T-helper 2 cell (primary cell): ENCODE measurements around the gene NIN.
A peak's percentile ranks its signal among the peaks of the same experiment; 100 is the strongest.

Experiments
- DNase-seq, 5 experiments: peaks; one replicate each; pipeline versions ENCODE4 v3.0.0 to v3.0.0-alpha.2; 2012 to 2022

NIN gene

DNA sequence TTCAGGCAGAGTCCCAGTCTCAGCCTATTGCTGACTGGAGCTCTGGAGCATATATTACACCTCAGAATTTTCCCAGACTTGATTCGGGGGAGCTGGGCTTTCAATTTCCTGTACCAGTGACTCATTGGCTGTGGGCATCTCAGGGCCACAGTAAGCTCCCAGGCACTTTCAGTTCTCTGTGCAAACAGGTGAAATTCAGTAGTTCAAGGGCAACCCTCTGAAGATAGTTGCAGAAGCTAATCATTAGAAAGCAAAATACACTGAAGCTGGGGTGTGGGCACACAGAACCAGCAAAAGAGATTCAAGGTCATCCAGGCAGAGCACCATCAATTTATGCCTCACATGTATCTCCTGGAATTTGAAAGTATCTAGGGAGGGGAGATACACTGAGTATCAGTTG, 8.1 kb upstream of the NIN start:
- DNase-seq, result no peak

DNA sequence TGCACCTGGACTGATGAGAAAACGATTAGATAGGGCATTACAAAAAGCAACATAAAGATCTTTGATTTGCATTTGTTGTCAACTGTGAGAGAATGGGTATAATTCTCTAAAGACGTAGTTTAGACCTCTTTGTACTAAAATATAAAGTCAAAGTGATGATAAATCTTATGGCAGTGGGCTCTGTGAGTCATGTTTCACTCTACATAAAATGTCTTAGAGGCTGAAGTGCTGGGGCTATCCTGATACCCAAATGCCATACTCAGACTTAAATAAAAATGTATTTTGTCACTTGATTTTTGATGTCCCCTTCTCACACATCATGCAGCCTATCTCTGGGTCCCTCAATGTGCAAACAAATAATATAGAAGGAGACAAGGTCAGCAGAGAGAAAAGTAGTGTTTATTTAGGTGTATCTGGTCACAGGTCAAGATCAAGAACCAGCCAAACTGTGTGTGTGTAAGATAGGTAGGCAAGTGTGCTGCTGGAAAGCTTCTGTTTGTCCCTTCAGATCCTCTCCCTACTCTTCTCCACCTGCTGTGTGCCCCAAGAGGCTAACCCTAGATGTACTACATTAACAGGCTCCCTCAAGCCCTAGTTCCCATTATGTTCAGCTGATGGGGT, 7.0 kb upstream of the NIN start:
- DNase-seq, result no peak

DNA sequence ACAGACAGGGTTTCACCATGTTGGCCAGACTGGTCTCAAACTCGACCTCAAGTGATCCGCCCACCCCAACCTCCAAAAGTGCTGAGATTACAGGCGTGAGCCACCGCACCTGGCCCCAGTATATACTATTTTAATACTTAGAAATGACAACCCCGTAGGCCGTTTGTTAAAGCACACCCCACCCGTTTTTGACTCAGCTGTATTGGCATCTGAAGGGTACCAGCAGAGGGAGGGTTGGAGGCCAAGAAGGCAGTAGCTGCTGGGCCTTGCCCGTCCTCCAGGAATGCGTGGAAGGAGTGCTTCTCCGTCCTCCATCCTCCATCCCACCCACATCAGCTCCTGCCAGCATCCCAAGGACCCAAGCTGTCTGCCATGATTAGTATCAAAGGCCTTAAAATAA, 6.3 kb upstream of the NIN start:
- no peak for DNase-seq

DNA sequence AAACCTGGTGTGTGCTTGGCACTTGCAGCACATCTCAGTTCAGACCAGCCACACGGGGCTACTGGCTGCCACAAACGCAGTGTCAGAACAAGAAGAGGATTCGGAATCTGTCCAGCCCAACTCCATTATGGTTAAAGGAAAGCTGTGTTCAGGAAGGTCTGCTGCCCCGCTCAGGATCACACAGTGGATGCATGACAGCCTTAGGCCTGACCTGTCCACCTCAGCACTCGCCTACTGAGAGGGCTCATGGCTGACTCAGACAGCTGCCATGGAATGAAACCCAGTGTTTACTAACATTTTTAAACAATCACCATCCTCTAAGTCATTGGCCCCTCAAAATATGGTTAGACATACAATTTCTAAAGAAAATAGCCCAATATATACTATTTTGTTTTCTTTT, 5.6 kb upstream of the NIN start:
- DNase-seq, result no peak

DNA sequence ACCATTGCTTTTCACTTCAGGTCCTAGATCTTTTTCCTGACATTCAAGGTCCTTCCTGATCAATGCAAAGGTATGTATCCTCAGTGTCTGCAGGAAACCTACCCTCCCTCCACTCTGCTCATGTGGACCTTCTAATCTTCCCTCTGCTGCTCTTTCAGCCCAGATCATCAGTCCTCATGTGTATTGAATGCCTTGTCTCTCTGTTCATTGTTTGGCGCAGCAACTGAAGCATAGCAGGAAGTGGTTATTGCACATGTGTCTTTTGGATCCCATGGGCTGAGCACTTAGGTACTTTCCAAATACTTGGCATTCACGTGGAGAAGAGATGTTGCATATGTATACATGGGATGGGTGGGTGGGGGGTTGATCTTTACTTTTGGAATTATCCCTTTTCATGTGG, 4.3 kb upstream of the NIN start:
- DNase-seq, result peak in 1 of 5 experiments; percentile 68

DNA sequence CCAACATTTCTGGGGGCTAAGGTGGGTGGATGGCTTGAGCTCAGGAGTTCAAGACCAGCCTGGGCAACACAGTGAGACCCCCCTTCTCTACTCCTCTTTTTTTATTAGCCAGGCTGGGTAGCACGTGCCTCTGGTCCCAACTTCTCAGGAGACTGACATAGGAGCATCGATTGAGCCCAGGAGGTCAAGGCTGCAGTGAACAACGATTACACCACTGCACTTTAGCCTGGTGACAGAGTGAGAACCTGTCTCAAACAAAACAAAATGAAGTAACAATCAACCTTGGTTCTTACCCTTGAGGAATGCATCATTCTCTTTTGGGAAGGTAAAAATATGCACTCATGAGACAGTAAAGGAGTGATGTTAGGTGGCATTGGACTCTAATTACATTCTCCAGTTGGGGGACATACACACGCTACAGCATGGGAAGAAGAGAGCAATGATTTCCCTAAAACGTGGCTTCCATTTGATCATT, 3.9 kb upstream of the NIN start:
- DNase-seq, result no peak

DNA sequence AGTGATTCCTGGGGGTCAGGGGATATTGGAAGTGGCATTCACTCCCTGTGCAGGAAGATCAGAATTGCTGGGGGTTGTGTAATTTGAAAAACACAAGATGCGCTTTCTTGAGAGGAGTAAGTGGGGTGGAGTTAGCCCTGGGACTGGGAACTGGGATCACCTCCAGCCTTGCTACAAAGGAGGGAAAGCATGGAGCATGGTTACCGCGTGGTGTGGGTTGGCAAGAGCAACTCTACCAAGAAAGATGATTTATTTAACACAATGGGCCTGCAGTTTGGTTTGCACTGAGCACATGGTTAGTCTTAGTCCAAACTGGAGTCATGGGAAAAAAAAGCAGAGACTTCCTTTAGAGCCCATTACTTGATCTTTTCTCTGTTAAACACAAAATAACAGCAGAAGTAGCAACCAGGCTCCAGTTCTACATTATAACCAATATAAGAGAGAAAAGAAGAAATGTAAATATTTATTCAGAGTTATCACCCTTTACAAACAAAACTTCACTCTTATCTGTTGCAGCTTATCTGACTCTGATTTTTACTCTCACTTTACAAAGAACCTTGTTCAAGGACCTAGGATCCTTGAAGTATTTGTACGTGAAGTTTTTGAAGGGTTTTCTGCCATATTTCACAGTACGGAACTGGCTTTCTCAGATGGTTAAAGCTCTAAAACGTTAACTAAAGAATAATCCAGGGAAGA, 2.1 kb upstream of the NIN start:
- no peak for DNase-seq

DNA sequence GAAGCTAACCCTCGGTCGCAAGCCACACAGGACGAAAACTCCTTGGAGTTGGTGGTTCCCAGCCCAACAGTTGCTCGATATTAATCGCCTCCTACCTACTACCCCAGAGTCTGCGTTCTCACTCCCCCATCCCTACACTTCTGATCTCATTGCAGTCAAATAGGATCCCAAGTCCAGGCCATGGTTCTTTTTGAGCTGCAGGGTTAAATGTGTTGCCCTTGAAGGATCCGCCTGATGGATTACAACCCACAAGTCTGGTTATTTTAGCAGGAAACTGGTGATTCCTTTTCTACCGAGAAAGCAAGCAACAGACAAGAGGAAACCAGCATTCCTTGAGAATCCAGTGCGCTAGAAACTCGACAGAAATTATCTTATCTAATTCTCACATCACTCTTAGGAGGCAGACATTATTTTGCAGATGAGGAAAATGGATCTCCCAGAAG, 785 bp upstream of the NIN start:
- DNase-seq, result no peak

DNA sequence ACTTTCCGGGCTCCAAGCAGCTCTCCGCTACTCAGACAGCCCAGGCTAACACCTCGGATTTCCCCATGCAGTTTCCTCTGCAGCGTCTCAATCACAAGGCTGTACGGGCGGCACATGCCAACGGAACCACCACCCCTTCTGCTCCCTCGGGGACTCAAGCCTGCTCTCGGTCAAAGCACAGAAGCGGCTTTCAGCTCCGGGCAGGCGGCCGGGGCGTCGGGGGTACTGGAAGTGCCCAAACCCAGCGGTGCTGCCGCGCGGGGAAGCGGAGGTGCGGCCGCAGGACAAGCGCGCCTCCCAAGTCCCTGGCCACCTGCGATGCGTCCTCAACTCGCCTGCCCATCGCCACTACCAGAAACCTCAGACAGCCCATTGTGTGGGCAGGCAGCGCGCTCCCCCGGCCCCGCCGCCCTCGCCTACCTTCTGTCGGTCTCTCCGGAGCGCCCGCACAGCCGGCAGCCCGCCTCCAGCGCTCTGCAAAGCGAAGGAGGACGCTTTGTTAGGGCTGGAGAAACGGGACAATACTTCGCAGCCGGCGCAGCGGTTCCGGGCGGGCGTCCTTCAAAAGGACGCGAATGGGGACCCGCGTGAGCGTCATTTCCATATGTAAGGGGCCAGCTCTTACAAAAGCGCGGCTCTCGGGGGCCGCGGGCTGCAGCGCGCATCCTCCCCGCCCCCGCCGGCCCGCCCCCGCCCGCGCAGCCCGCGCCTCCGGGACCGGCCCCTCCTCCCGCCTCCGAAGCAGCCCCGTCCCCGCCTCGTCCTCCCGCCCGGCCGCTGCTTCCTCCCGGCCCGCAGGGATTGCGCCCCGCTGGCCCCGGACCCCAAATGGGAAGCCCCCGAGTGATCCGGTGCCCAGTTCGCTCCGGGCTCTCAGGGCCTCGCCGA, 674 bp downstream of the NIN start:
- DNase-seq, result peak; percentile 32 to 72 (median 55)

DNA sequence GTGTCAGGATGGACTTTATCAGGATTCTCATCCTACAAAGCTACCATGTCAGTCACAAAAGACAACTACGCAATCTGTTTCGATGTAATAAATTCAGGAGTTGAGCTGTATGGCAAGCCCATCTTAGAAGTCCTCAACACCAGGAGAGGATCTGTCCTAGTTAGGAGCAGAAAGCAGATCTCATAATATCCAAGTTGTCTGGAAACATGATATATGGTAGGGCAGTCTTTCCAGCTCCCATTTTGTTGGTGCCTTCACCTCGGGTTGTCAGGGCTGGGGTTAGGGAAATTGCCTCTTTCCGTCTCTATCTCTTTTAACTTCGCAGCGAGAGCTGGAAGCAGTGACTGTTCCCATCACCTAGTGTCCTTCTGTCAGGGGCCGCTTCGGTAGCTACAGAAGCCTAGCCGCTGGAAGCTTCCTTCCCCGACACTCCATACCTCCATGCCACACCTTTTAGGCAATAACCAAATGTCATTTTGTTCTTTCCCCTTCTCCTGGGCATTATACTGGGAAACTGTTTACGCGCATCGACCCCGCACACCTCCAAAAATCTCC, 1.4 kb downstream of the NIN start:
- no peak for DNase-seq

DNA sequence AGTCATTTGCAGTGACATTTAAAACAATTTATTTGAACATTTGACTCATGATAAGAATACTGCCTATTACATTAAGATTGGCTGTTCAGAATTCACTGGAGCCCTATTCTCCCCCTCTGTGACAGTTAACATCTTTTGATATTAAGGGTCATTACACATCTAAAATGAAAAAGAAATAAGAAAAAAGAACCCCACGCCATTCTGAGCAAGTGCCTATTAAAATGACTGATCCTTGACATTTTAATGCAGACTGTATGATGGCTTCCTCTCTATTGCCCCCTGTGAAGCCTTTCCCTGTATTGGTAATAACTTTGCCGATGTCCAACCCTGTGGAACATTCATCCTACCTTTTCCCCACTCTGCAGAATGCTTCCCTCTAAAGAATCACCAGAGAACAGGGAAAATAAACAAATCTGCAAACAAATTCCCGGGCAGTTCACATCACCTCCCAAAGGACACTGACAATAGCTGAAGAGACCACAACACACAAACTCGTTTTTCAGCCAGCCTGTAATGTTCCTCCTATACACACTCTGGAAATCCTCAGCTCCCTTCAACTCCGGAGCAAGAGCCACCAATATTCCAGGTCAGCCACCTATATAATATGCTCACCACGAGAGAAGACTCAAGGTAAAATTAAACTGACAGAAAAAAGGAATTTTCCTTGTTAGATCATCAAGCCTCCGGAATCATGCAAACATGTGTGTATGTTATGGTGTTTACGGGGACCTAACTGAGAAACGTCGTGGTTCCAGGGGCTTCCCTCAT, 2.1 kb downstream of the NIN start:
- DNase-seq, result no peak

DNA sequence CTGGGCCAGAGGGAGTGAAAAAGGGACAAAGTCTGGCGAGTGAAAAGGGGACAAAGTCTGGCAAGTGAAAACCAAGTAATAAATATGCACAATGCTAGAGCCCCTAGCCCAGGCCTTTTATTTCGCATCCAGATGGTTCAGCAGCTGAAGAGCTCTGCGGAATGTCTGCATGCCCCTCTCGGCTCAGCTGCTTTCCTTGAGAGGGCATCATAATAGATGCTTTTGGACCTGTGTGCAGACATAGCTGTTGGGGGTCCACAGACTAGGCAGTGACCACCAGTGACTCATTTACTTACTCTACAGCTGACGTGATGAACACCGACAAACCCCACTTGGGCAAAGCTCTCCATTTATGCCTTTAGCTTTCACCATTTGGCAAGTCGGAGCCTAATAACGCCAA, 4.3 kb downstream of the NIN start:
- DNase-seq, result no peak

DNA sequence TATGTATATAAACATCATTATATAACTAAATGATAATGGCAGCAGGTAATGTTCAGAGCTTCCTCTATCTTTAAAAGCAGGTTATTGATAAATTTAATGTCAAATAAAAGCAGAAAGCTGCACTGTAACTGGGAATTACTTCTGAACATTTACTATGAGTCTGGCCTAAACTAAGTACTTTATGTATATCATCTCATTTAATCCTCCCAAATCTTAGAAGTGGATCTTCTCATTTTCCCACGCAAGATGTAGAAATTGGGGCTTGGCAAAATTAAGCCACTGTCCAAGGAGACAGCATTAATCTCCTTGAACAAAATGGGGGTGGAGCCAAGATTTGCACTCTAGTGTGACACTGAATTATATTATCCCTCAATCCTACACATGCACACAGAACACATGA, 5.7 kb downstream of the NIN start:
- no peak for DNase-seq

DNA sequence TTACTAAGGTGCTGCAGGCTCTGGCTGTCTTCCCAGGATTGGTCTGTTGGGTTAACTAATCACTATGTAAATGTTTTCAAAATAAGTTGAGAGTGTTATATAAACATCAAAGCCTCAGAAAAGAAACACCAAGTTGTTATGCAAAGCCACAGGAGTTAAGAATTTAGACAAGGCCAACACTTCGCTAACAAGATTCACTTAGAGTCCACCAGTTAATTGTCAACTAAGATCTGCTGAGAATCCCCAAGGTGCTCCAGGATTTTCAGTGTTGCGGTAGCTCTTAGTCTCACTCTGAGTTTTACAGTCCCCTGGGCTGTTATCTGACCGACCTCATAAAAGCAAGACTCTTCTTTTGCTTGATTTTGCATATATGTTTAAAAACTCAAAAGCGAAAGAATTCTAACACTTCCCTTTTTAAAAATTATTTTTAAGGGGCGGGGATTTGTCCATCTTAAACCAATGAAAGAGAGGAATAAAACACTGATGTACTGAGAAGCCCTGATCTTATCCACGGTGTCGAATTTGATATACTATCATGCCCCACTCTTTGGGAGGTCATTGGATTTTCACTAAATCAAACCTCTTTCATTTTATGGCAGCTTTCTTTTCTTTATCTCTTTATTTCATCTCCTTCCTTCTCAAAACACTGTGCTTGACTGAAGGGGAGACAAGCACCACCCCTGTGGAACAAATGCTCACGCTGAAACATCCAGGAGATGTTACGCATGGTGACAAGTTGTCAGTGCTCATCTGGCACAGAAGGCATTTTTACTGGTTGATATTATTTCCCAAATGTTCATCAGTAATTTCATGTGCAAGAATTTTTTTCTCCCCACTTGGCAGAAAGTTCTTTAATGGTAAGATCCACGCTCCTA, 7.0 kb downstream of the NIN start:
- DNase-seq, result no peak

DNA sequence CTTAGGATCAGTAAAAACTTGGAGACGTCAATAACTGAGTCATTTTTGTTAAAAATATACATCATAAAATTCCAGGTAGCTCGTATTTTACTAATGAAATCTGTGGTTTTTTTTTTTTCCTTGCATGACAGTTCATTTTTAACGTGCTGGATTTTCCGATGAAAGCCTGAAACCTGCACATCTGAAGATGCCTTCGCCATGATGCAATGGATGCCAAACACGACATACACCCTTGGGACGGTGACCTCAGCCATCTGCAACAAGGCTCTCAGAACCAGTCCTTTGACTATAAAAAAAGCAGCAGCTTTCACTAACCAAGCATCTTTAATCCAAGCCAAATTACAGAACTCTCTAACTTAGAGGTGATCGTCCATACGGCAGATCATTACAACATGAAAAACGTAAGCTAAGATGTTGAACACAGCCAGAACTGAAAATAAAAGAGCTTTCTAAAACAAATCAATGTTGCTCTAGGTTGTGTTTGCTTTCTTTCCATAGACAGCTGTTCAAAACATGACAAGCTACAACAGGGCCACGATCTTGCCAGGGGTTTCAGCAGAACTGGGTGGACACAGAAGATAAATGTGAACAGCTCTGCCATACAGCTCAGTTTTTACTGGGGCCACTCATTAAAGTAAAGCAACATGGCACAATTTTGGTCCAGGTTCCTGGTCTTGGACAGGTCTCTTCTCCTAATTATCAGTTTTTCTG, 7.8 kb downstream of the NIN start:
- DNase-seq, result peak in 1 of 5 experiments; percentile 4

DNA sequence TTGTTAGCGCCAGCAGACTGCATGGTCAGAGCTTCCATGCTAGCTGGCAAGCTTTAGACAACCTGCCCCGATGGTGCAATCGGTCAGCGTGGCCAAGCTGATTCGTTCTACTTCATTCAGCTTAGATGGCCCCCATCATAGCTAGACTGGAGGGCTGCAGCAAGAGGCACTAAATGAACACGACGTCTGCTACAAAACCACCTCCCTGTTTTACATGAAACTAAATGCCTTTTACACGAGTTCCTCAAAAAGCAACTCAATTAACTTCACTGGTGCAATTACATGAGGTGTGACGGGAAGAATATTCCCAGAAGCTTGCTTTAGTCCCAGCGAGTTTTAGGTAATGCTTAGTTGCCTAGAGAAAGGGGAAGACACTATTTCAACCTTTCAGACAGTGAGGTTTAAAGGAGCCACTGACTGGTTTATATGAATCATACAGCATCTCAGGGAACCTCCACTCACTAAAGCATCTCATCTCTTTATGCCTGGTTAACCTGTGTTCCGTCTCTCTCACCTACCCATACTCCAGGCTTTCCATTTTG, 8.4 kb downstream of the NIN start:
- DNase-seq, result peak in 1 of 5 experiments; percentile 25

DNA sequence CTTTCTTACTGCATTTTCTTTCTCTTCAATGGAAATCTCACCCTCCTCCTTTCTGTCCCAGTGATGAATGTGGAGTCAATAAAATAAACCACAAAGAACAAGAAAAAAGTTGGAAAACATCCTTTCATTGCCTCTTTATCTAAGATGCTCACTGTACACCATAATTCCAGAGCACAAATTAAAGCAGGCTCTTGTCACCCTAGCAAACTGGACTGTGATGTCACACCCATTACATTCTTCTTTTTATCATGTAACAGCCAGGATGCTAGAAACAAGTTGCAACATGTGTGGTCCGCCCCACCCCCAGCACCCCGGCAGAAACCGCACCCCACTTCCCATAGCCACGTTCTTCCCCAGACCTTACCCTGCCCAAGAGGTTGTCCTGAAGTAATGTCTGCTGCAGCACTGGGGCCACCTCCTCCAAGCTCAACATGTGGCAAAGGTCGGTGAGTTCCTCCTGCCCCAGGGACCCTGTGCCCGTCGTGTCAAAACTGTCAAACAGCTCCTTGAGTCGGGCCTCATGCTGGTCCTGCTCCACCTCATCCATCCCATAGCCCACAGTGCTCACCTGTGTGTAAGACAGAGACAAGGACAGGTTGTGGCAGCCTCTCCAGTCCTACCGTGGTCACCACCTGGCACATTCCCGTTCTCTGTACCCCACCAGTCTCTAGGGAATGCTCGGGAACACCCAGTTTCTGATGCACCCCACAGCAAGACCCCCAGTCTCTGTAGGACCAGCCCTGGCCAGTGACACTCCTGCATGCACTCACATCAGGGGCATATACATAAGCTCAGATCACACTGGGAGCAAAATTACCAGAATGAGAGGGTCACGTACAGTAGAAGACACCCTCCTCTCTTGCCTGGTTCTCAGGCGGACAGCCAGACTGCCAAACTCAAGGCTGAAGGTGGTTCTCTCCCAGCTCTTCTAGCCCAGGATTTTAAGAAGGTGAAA, 9.2 kb downstream of the NIN start:
- DNase-seq, result peak in 3 of 5 experiments; percentile 24 to 87 (median 73)

DNA sequence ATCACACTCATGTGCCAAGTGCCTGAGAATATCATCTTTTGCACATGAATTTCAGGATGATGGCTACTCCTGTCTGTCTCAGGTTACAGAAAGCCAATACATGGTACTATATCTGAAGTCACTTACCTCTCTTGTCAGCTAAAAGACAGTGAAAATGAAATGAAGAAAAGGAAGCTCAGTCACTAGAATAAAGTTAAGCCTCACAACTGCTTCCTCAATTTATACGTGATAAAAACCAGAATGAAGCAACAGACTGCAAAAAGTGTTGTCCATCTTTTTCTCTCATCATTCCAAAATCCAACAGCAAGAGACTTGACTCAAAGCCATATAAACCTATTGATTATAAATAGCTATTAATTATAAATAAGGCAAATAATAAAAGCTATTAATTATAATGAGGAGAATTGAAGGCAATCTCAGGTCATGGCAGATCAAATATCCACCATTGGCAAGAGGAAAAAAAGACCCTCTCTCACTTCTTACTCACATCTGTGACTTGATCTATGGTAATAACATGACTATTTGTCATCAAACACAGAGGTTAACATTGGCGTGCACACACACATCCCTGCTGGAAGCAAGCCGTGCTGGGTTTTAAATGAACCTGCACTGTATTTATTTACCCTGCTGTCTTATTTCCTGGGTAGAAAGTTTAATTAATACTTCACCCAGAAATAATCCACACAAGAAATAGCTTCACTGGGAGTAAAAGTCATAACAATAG, 10.0 kb downstream of the NIN start:
- DNase-seq, result no peak
